ENCODE data around the gene CDKN1B.

CDKN1B gene

DNA sequence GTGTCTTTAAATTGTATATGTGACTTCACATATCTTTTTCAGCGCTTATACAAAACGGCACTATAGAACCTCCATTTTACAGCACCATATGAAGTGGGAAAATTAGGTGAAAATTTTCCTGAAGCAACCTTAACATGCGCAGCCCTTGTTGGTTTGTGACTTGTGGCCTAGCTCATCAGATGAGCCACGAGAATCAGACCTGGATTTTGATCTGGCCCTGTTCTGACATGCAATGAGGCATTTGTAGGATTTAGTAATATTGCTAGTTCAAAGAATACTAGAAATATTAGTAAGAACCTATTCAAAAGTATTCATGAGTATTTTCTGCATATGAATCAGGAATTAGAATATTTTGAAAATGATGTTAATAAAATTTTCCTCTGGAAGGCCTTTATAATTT lies 2.9 kb downstream of the CDKN1B start:
- TF ChIP-seq, protein P1, sequence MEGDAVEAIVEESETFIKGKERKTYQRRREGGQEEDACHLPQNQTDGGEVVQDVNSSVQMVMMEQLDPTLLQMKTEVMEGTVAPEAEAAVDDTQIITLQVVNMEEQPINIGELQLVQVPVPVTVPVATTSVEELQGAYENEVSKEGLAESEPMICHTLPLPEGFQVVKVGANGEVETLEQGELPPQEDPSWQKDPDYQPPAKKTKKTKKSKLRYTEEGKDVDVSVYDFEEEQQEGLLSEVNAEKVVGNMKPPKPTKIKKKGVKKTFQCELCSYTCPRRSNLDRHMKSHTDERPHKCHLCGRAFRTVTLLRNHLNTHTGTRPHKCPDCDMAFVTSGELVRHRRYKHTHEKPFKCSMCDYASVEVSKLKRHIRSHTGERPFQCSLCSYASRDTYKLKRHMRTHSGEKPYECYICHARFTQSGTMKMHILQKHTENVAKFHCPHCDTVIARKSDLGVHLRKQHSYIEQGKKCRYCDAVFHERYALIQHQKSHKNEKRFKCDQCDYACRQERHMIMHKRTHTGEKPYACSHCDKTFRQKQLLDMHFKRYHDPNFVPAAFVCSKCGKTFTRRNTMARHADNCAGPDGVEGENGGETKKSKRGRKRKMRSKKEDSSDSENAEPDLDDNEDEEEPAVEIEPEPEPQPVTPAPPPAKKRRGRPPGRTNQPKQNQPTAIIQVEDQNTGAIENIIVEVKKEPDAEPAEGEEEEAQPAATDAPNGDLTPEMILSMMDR (IDR thresholded peaks at IDR 0.05; ENCODE audit: poor library complexity, severe bottlenecking), result no peak
- H3K27me3 ChIP-seq (ENCODE audit: insufficient read depth, poor library complexity, severe bottlenecking), result no peaks in the 10 kb centered on the region
- no peak for DNase-seq (ENCODE audit: low spot score)
- no peaks in the 10 kb centered on the region for H3K9me3 ChIP-seq (ENCODE audit: severe bottlenecking)
- peak overlapping the region; percentile 97 for H3K27ac ChIP-seq (ENCODE audit: poor library complexity, severe bottlenecking)
- peaks cover 28% of the 10 kb centered on the region for H3K4me1 ChIP-seq (ENCODE audit: insufficient read depth, poor library complexity, severe bottlenecking)
- H3K36me3 ChIP-seq (ENCODE audit: low read depth), result peaks cover 45% of the 10 kb centered on the region
- no peak for ATAC-seq (ENCODE audit: low read depth)
- H3K4me3 ChIP-seq (ENCODE audit: severe bottlenecking), result peak overlapping the region; percentile 86

DNA sequence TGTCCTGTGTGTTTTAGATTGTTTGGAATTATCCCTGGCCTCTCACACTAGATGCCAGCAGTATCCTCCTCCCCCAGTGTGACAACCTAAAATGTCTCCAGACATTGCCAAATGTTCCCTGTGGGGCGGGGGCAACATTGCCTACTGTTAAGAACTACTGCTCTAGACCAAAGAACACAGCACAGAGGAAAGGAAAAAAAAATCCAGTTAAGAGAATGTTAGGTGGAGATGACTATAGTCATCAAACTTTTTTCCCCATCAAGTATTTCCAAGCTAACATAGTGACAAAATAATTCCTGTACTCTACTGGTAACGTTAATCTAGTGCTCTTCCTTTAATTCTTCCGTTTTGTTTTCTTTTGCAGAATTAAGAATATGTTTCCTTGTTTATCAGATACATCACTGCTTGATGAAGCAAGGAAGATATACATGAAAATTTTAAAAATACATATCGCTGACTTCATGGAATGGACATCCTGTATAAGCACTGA lies 3.5 kb downstream of the CDKN1B start:
- Histone ChIP-seq H3K9me3 (ENCODE audit: severe bottlenecking) (no peaks in the 10 kb centered on the region), H3K36me3 (ENCODE audit: low read depth) (peaks cover 45% of the 10 kb centered on the region), H3K27me3 (ENCODE audit: insufficient read depth, poor library complexity, severe bottlenecking) (no peaks in the 10 kb centered on the region), H3K27ac (ENCODE audit: poor library complexity, severe bottlenecking) (peak overlapping the region; percentile 97), H3K4me3 (ENCODE audit: severe bottlenecking) (no peak overlapping the region), H3K4me1 (ENCODE audit: insufficient read depth, poor library complexity, severe bottlenecking) (peaks cover 21% of the 10 kb centered on the region)
- no peak for ATAC-seq (ENCODE audit: low read depth)
- DNase-seq (ENCODE audit: low spot score), result no peak
- TF ChIP-seq, protein P1 (IDR thresholded peaks at IDR 0.05; ENCODE audit: poor library complexity, severe bottlenecking), result no peak

DNA sequence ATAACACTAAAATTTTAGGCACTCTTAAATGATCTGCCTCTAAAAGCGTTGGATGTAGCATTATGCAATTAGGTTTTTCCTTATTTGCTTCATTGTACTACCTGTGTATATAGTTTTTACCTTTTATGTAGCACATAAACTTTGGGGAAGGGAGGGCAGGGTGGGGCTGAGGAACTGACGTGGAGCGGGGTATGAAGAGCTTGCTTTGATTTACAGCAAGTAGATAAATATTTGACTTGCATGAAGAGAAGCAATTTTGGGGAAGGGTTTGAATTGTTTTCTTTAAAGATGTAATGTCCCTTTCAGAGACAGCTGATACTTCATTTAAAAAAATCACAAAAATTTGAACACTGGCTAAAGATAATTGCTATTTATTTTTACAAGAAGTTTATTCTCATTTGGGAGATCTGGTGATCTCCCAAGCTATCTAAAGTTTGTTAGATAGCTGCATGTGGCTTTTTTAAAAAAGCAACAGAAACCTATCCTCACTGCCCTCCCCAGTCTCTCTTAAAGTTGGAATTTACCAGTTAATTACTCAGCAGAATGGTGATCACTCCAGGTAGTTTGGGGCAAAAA lies 4.1 kb downstream of the CDKN1B start:
- DNase-seq (ENCODE audit: low spot score) (no peak), ATAC-seq (ENCODE audit: low read depth) (no peak)
- Histone ChIP-seq H3K9me3 (ENCODE audit: severe bottlenecking) (no peaks in the 10 kb centered on the region), H3K27ac (ENCODE audit: poor library complexity, severe bottlenecking) (peak overlapping the region; percentile 97), H3K27me3 (ENCODE audit: insufficient read depth, poor library complexity, severe bottlenecking) (no peaks in the 10 kb centered on the region), H3K4me3 (ENCODE audit: severe bottlenecking) (no peak overlapping the region), H3K4me1 (ENCODE audit: insufficient read depth, poor library complexity, severe bottlenecking) (peaks cover 16% of the 10 kb centered on the region), H3K36me3 (ENCODE audit: low read depth) (peaks cover 45% of the 10 kb centered on the region)
- TF ChIP-seq, protein P1 (IDR thresholded peaks at IDR 0.05; ENCODE audit: poor library complexity, severe bottlenecking), result no peak

DNA sequence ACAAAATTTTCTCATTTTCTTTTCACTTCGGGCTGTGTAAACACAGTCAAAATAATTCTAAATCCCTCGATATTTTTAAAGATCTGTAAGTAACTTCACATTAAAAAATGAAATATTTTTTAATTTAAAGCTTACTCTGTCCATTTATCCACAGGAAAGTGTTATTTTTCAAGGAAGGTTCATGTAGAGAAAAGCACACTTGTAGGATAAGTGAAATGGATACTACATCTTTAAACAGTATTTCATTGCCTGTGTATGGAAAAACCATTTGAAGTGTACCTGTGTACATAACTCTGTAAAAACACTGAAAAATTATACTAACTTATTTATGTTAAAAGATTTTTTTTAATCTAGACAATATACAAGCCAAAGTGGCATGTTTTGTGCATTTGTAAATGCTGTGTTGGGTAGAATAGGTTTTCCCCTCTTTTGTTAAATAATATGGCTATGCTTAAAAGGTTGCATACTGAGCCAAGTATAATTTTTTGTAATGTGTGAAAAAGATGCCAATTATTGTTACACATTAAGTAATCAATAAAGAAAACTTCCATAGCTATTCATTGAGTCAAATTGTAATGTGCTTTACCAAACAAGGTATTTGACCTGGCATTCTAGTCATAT lies 4.8 kb downstream of the CDKN1B start:
- no peak for DNase-seq (ENCODE audit: low spot score)
- ATAC-seq (ENCODE audit: low read depth), result no peak
- Histone ChIP-seq H3K4me1 (ENCODE audit: insufficient read depth, poor library complexity, severe bottlenecking) (peaks cover 15% of the 10 kb centered on the region), H3K27ac (ENCODE audit: poor library complexity, severe bottlenecking) (peak overlapping the region; percentile 97), H3K36me3 (ENCODE audit: low read depth) (peaks cover 45% of the 10 kb centered on the region), H3K27me3 (ENCODE audit: insufficient read depth, poor library complexity, severe bottlenecking) (no peaks in the 10 kb centered on the region), H3K4me3 (ENCODE audit: severe bottlenecking) (peak overlapping the region; percentile 64), H3K9me3 (ENCODE audit: severe bottlenecking) (no peaks in the 10 kb centered on the region)
- TF ChIP-seq, protein P1 (IDR thresholded peaks at IDR 0.05; ENCODE audit: poor library complexity, severe bottlenecking), result no peak

Measured in RWPE2 (cell line).